Measurements from ENCODE around the gene STX16.

Gene STX16

DNA sequence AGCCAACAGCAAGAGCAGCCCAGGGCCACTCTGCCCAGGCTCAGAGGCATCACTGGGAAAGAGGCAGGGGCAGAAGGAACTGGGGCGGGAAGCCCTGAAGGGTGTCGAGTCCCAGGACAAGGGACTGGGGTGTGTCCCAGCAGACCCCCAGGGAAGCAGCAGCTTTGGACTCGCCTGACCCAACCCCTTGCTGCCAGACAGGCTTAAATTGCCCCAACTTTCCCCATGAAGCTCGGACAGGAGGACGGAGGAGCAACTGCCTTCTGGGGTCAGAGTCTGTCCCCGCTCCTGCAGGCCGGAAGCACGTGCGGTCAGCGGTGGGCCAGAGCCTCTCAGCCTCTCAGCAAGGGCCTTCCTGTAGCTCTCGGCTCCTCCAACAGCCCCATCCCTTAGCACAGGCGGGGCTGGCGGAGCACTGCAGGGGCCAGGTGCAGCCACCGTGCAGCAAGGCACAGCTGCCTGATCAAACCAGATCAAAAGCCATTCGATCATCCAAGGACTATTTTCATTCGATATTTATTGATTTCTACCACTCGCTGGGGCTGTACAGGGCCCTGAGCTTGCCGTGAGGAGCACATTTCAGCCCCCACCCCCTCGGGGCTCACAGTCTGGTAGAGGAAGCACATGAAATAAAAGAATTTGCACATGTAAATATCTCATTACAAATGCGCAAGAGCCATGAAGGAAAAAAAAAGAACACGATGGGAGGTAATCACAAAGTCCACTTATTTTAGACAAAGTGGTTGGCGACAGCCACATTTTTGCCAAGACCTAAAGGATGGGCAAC is 31.8 kb upstream of the STX16 start:
- no peak for DNase-seq

DNA sequence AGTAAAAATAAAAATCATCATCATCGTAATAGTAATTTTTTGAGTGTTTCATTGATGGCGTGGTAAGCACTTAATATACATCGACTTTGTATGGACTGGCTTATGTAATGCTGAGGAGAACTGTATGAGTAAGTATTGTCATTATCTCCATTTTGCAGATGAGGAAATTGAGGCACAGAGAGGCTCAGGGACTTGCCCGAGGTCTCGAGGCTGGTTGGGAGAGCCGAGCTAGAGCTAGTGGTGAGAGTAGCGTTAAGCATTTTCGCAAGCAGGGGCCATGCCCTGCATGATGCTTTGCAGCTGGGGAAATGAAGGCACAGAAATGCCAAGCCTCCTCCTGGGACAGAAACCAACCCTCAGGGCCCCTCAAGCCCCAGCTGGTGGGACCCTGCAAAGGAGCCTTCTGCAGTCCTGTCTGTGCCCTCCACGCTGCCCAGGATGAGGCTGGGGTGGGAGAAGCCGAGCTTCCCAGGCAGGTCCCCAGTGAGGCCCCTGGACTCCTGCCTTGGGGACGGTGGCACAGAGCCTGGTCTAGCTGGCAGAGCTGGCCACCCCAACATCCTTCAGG is 31.1 kb upstream of the STX16 start:
- DNase-seq: no peak

DNA sequence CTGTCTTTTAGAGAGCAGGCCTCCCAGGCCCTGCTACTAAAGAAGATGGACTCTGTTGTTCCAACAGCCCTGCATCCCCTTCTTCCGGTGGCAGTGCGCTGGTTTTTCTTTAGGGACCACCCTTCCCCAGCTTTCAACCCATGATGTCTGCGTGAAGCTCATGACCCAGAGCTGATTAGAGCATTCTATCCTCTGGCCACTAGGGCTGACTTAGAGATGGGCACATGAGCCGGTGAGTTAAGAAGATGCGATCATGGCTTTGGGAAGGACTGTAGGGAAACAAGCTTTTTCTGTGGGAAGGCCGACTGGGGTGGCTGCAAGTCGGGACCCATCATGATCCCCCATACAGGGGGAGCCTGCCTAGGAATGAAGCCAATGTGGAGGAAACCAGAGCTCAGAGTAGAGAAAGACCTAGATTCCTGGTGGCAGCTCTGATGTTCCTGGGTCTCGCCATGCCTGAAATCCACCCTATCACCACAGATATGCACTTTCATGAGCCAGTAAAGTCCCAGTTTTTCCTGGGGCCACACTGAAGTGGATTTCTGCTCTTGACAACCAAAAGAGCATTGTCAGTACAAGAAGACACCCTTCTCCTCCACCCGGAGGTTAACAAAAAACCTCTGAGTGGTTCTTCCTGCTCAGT is 29.1 kb upstream of the STX16 start:
- no peak for DNase-seq

DNA sequence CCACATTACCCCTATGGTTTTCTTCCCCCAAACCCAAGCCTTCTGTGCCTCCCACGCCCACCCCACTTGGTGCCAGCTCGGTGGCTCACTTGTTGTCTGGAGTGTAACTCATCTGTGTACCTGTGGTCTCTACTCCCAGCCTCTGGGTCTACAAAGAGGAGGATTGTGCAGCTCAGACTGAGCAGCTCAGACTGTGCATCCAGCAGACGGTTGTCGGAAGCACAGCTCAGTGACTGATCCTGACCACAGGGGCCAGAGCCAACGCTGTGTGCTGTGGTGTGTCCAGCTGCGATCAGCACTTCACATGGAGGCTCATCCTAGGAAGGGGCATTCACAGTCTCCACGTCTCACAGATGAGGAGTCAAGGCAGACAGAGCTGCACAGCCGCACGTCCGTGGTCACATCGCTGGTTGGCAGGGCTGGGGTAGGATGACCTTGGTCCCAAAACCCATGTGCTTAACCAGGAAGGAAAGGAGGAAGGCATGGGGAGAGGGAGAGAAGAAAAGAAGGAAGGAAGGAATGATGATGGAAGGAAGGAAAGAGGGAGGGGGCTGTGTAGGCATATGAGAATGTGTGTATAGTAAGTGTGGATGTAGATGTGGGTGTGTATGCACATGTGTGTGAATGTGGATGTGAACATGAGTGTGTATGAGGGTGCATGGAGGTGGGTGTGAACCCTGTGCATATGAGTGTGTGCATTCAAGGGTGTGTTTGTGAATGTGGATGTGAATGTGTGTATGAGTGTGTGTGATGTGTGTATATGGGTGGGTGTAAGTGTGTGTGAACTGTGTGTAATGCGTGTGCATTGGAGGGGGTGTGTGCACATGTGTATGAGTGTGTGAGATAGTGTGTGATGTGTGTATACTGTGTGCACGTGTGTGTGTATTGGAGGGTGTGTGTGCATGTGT is 28.2 kb upstream of the STX16 start:
- DNase-seq: no peak

DNA sequence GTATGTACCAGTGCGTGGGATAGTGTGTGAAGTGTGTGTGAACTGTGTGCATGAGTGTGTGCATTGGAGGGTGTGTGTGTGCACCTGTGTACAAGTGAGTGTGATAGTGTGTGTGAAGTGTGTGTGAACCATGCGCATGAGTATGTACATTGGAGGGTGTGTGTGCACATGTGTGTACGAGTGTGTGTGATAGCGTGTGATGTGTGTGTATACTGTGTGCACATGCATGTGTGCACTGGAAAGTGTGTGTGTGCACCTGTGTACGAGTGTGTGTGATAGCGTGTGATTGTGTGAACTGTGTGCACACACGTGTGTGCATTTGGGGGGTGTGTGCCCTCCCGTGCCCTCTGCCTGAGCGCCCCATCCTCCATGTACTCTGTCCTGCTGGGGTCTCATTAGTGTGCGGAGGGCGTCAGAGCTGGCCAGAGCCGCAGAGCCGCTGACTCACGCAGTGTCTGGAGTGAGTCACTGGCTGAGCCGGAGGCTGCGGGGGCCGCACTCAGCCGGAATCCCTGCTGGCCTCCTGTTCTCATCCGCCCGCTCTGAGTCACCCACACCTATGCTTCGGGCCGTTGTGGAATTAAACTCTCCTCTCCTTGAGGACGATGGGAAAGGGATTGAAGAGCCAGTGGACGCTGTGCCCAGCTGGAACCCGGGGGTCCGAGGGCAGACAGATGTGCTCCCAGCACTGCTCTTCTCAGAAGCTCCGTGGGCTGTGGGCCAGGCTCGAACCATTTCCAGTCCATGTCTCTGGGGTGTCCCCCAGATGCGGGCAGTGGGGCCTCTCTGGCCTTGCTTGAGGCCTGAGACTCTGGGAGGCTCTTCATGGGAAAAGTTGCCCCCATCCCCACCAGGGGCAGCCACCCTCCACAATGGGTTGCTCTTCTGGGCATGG is 27.3 kb upstream of the STX16 start:
- DNase-seq: no peak

GRCh38 chr20:58624687-58625086 is 26.4 kb upstream of the STX16 start:
- no peak for DNase-seq

- DNase-seq: no peak
Observed at GRCh38 chr20:58625585-58625984, 25.5 kb upstream of the STX16 start.

DNA sequence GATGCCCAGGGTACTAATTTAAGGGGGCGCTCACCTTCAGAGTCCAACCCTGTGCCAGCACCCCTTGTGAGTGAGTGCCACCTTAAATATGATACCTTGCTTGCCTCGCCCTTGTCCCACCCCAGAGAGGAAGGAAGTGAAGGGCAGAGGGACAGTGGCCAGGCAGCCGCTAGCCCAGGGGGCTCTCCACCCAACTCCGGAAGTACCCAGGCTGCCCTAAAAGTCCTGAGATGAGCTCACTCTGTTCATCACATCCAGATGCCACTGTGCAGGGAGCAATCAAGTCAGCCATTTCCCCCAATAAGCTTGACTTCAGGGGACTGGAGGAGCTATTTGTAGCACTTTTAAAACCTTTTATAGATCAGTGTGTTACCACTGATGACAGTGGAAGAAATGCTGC is 25.0 kb upstream of the STX16 start:
- DNase-seq: no peak

GRCh38 chr20:58627212-58628072 is 23.6 kb upstream of the STX16 start:
- no peak for DNase-seq

DNA sequence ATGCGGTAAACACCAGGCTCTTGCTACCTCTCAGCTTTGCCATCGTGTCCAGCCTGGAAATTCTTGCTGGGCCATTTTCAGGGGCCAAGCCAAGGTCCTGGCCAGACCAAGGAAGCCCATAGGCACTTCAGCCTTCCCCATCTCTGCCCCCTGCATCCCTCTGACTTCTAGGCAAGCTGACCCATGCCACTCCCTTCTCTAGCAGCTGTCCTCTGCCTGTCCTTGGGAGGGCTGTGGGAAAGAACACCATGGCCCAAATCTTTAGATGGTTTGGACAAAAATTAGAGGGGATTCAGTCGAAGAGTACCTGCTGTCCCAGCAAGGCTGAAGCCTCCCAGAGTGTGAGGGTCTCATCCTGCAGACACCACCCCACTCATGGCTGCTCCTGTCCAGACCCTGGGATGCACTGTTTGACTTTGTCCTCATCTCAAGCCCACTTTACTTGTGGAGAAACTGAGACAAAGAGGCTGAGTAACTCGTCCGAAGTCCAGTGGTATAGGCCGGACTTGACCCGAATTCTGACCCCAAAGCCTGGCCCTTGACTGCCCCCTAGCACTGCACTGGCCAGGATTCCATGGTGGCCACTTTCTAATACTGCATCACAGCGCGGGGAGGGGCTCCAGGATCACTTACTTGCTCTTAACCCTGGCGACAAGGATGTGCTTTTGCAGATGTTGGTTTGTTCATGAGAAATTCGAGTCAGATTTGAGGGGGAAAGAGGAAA is 22.4 kb upstream of the STX16 start:
- DNase-seq: no peak

DNA sequence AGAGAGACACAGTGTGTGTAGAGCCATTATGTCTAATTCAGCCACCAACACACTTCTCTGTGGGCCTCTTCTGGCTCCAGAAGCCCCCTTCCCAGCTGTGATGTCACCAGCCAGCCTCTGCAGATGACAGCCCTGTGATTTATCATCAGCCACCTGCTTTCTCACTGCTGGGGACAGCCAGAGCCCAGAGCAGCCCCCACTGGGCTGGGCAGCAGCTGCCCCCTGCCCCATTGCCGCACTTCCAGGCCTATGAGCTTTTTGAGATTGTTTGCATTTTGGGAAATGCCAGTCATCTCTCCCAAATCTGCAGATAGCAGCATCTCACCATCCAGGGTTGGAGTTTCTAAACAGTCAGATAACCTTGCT is 21.9 kb upstream of the STX16 start:
- peak in 1 of 2 experiments; percentile 9 for DNase-seq

GRCh38 chr20:58630063-58630462 is 21.0 kb upstream of the STX16 start:
- DNase-seq: no peak

GRCh38 chr20:58633161-58634053 is 17.7 kb upstream of the STX16 start:
- DNase-seq: no peak

DNA sequence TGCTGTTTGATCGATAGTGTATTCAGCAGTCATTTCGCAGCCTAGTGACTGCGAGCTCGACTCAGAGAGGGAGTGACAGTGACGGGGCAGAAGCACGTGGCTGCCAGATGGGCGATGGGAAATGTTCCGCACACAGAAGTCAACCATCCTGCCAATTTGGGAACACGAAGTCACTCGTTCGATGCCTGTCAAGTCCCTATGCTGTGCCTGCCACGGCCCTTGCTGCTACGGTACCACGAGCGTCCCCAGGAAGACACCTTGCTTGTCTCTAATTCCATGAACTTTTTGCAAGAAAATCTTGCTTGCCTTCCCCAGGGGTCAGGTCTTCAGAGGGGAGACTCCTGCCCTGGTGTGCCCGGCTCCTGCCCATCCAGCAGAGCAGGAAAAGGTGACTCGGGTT is 17.0 kb upstream of the STX16 start:
- DNase-seq: no peak

GRCh38 chr20:58634521-58635278 is 16.4 kb upstream of the STX16 start:
- no peak for DNase-seq

DNA sequence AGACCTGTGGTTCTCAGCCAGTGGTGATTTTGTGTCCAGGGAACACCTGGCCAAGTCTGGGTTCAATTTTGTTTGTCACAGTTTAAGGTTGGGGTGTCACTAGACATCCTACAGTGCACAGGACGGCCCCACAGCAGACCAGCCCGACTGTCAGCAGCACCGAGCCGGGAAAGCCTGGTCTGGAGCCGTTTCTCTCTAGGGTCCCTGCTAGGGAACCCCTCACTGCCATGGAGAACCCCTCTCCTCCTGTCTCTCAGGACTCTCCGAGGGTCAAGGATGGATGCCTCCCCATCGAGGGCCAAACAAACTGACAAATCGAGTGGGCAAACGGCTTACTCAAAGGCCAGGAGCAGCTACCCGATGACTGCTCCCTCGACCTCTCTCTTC is 15.8 kb upstream of the STX16 start:
- DNase-seq: no peak

DNA sequence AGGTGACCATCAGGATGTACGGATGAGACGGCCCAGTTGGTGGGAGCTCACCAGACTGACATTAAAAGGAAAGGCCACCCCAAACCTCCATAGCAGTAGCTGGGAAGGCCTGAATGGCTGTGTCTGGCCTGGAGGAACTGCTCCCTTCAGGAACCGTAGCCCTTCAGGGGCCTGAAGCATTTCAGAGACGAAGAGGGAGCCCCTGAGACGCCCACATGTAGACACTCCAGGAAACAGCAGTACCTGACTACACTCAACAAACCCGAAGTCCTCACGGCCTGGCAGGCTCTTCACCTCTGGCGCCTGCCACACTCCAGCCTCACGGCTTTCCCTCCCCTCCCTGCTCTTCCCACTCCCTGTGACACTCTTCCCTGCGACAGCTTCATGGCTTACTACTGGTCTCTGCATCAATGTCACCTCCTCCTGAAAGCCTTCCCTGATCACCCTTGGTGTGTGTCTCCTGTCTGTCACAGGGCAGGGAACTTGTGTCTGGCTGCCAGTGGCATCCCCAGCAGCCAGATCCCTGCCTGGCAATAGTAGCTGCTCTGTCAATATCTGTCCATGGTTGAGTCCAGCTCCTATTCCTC is 14.6 kb upstream of the STX16 start:
- DNase-seq: no peak

GRCh38 chr20:58636983-58637421 is 14.1 kb upstream of the STX16 start:
- DNase-seq: no peak
